SU-DHL-6 (cell line): ENCODE results near the gene TRAPPC5.

Experiments
- H2AFZ ChIP-seq: fragments of 200-600 bp; sonication (generic); 2 replicates; pipeline ENCODE4 v1.6.1; 2014; ENCODE audit warnings: low read depth, mild to moderate bottlenecking, moderate library complexity, mixed read lengths, antibody characterized with exemption, low read length; ENCODE audit not compliant: severe bottlenecking
- H3F3A ChIP-seq: fragments of 200-600 bp; shearing (Covaris generic); 2 replicates; pipeline ENCODE4 v1.6.0; 2016; ENCODE audit warnings: antibody characterized with exemption, mild to moderate bottlenecking; ENCODE audit not compliant: insufficient read depth
- H3K27ac ChIP-seq: fragments of 200-600 bp; sonication (generic); 2 replicates; pipeline ENCODE4 v1.5.1; 2016; ENCODE audit warnings: low read depth, mild to moderate bottlenecking, low read length, moderate library complexity, mixed read lengths
- H3K27me3 ChIP-seq: fragments of 200-600 bp; sonication (generic), shearing (Covaris generic); 2 replicates; pipeline ENCODE4 v1.6.0; 2014; ENCODE audit warnings: mild to moderate bottlenecking, low read length
- H3K36me3 ChIP-seq: fragments of 200-600 bp; sonication (generic); 2 replicates; pipeline ENCODE4 v1.6.1; 2014; ENCODE audit warnings: mild to moderate bottlenecking, low read length, mixed read lengths
- H3K4me2 ChIP-seq: fragments of 300-600, 200-600 bp; shearing (Covaris generic), sonication (generic); 2 replicates; pipeline ENCODE4 v1.6.0; 2014; ENCODE audit warnings: low read length, low read depth, mild to moderate bottlenecking; ENCODE audit not compliant: poor library complexity, severe bottlenecking
- H3K4me3 ChIP-seq: fragments of 200-600 bp; sonication (generic); 2 replicates; pipeline ENCODE4 v1.5.1; 2014; ENCODE audit warnings: antibody characterized with exemption, low read length, mild to moderate bottlenecking, mixed read lengths; ENCODE audit not compliant: insufficient read depth, poor library complexity, severe bottlenecking
- H3K79me2 ChIP-seq: fragments of 200-600 bp; sonication (generic); 2 replicates; pipeline ENCODE4 v1.6.1; 2014; ENCODE audit warnings: mild to moderate bottlenecking, low read length, moderate library complexity; ENCODE audit not compliant: insufficient read depth
- H3K9ac ChIP-seq: fragments of 200-600 bp; sonication (generic); 2 replicates; pipeline ENCODE4 v1.7.0; 2014; ENCODE audit warnings: mild to moderate bottlenecking, low read length
- H3K9me2 ChIP-seq: fragments of 200-600 bp; sonication (generic); replicated peaks from 2 replicates; pipeline ENCODE4 v1.6.1; 2014; ENCODE audit warnings: low read length; ENCODE audit not compliant: insufficient read depth
- H3K9me3 ChIP-seq: fragments of 200-600 bp; sonication (generic); 2 replicates; pipeline ENCODE4 v1.6.1; 2014; ENCODE audit warnings: low read length, mixed read lengths; ENCODE audit not compliant: insufficient read depth
- H4K20me1 ChIP-seq: fragments of 200-600 bp; sonication (generic); 2 replicates; pipeline ENCODE4 v1.6.1; 2014; ENCODE audit warnings: low read depth, mild to moderate bottlenecking, antibody characterized with exemption, low read length, moderate library complexity, mixed read lengths
- EZH2phosphoT487 ChIP-seq: fragments of 200-600 bp; sonication (generic), shearing (Covaris generic); conservative IDR thresholded peaks from 2 replicates; pipeline ENCODE4 v1.6.1; 2018; ENCODE audit warnings: mild to moderate bottlenecking, antibody characterized with exemption, low read length, moderate library complexity, mixed read lengths
- TF ChIP-seq, protein P1 (sequence below): fragments of 200-600 bp; sonication (generic); IDR thresholded peaks from one replicate; pipeline ENCODE4 v1.5.1; 2017; ENCODE audit warnings: antibody characterized with exemption, mild to moderate bottlenecking, low read length, moderate library complexity; ENCODE audit not compliant: insufficient read depth, poor library complexity, severe bottlenecking

Gene TRAPPC5

DNA sequence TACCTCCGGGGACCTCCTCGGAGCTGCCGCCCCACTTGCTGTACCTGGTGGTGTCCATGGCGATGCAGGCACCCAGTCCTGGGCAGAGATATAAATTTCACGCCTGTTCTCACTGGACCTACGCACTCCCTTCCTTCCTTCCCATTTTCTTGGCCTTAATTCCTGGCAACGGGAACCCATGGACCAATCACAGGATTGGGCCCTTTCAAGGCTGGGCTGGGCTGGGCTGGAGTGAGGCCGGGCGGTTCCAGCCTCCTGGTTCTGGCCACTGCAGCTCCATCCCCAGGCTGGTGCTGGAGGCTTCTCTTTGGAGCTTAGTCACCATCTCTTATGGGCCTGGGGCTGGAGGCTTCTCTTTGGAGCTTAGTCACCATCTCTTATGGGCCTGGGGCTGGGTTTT lies 51.4 kb downstream of the TRAPPC5 start, which contains the start of gene CLEC4G:
TSS of gene CLEC4G (minus strand) at position 66 of the 400 bp plus-strand sequence. CDS start at position 58, 8 bp downstream.
- Histone ChIP-seq H3K9ac (no peak within 1 kb of the TSS), H3K79me2 (no peaks in the 10 kb centered on the region), H3K9me3 (no peaks in the 10 kb centered on the region), H2AFZ (no peak within 1 kb of the TSS), H3K9me2 (no peaks in the 10 kb centered on the region), H3K36me3 (no peaks in the 10 kb centered on the region), H4K20me1 (no peaks in the 10 kb centered on the region), H3K4me3 (no peak within 1 kb of the TSS), H3K27me3 (no peaks in the 10 kb centered on the region), H3F3A (no peaks in the 10 kb centered on the region), H3K4me2 (no peak within 1 kb of the TSS), H3K27ac (no peak within 1 kb of the TSS)
- TF ChIP-seq, protein P1, sequence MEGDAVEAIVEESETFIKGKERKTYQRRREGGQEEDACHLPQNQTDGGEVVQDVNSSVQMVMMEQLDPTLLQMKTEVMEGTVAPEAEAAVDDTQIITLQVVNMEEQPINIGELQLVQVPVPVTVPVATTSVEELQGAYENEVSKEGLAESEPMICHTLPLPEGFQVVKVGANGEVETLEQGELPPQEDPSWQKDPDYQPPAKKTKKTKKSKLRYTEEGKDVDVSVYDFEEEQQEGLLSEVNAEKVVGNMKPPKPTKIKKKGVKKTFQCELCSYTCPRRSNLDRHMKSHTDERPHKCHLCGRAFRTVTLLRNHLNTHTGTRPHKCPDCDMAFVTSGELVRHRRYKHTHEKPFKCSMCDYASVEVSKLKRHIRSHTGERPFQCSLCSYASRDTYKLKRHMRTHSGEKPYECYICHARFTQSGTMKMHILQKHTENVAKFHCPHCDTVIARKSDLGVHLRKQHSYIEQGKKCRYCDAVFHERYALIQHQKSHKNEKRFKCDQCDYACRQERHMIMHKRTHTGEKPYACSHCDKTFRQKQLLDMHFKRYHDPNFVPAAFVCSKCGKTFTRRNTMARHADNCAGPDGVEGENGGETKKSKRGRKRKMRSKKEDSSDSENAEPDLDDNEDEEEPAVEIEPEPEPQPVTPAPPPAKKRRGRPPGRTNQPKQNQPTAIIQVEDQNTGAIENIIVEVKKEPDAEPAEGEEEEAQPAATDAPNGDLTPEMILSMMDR: no peak
- TF ChIP-seq EZH2phosphoT487: no peak

DNA sequence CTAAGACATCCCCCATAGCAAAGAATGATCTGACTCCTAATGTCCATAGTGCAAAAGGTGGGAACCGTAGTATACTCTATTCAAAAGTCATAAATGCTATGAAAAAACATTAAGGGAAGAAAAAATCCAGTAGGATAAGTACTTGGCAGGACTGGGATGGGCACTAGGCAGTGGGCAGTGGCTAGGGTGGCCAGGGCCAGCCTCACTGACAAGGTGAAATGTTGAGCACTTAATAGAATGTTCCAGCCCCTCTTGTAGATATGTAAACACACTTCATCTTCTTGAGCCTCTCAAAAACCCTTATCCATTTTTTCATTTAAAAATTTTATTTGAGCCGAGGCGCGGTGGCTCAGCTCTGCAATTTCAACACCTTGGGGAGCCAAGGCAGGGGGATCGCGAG lies 52.7 kb downstream of the TRAPPC5 start:
- Histone ChIP-seq H3K9me2 (no peaks in the 10 kb centered on the region), H2AFZ (no peak overlapping the region), H4K20me1 (no peaks in the 10 kb centered on the region), H3F3A (no peaks in the 10 kb centered on the region), H3K27ac (no peak overlapping the region), H3K9me3 (no peaks in the 10 kb centered on the region), H3K79me2 (no peaks in the 10 kb centered on the region), H3K27me3 (no peaks in the 10 kb centered on the region), H3K36me3 (no peaks in the 10 kb centered on the region), H3K4me2 (no peak overlapping the region), H3K4me3 (no peak overlapping the region), H3K9ac (no peak overlapping the region)
- no peak for TF ChIP-seq EZH2phosphoT487
- TF ChIP-seq, protein P1: no peak

DNA sequence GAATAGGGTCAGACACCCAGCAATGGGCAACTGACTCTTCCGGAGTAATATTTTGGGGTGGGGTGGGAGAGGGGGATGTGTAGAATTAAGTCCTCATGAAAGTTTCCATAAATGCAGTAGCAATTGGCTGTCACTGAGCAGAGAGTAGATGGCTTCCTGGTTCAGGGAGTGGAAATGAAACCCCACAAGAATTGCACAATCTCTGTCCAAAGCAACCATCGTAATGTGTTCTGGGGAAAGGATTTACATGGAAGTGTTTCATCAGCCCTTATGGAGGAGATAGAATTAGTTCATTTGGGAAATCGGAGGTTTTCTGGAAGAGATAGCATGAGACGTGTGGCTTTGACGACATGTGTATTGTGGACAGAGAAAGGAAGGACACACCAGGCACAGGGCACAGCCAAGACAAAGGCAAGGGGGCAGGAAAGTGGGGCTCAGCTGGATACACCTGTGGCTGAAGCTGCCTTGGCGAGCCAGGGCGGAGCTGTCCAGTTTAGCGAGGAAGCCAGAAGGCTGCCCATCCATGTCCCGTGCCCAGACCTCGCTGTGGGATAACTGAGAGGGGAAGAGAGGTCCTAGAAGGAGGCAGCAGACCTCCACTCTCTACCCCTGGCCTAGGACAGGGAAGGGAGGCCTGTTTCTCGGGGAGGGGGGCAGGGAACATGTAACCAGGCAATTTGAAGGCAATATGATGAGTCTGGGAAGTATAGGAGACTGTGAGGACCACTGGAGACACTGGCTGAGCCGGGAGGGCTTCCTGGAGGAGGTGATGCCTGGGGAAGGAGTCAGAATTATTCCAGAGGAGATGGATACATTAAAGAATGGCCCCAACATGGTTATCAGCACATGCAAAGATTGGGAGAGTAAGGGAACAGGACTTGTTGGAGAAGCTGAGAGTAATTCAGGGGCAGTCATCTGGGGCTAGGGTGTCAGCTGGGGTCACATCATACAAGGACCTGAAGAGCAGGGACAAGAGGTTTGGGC lies 53.9 kb downstream of the TRAPPC5 start:
- H4K20me1 ChIP-seq: no peaks in the 10 kb centered on the region
- H3K27me3 ChIP-seq: no peaks in the 10 kb centered on the region
- H2AFZ ChIP-seq: no peak overlapping the region
- H3K9me3 ChIP-seq: no peaks in the 10 kb centered on the region
- H3K9ac ChIP-seq: no peak overlapping the region
- H3K9me2 ChIP-seq: no peaks in the 10 kb centered on the region
- H3K27ac ChIP-seq: no peak overlapping the region
- no peaks in the 10 kb centered on the region for H3F3A ChIP-seq
- TF ChIP-seq, protein P1: no peak
- TF ChIP-seq EZH2phosphoT487: no peak
- H3K79me2 ChIP-seq: no peaks in the 10 kb centered on the region
- no peak overlapping the region for H3K4me2 ChIP-seq
- H3K36me3 ChIP-seq: no peaks in the 10 kb centered on the region
- H3K4me3 ChIP-seq: no peak overlapping the region
